HepG2 (cell line): ENCODE measurements around the gene BUD23. TPM values are rescaled to one million over a fixed set of nuclear protein-coding genes. Genes with fewer than 3 reads are reported as not detected.
A peak's percentile ranks its signal among the peaks of the same experiment; 100 is the strongest.

ENCODE experiments used
- CEBPG ChIP-seq: IDR thresholded peaks from 2 replicates; pipeline ENCODE4 v1.6.1; 2016
- EHMT2 ChIP-seq: fragments of 200-600 bp; sonication (generic); IDR thresholded peaks from 2 replicates; pipeline ENCODE4 v1.7.0; 2017; ENCODE audit warnings: antibody characterized with exemption, low read depth, low read length, borderline replicate concordance
- GMEB1 ChIP-seq: sonication (generic); formaldehyde crosslinking; IDR thresholded peaks from 2 replicates; pipeline ENCODE4 v1.5.1; 2020; ENCODE audit warnings: missing genetic modification reagents, mild to moderate bottlenecking, borderline replicate concordance
- GTF2F1 ChIP-seq: fragments of 150-350 bp; IDR thresholded peaks from 2 replicates; pipeline ENCODE4 v1.6.1; 2014; ENCODE audit warnings: low read length
- GTF3A ChIP-seq: sonication (generic); formaldehyde crosslinking; conservative IDR thresholded peaks from 2 replicates; pipeline ENCODE4 v1.4.0; 2020; ENCODE audit warnings: mild to moderate bottlenecking, missing genetic modification reagents
- HDAC6 ChIP-seq: fragments of 200-600 bp; sonication (generic); IDR thresholded peaks from 2 replicates; pipeline ENCODE4 v1.7.0; 2017; ENCODE audit warnings: mild to moderate bottlenecking, antibody characterized with exemption, low read length, low read depth
- ISX ChIP-seq: sonication (generic); formaldehyde crosslinking; conservative IDR thresholded peaks from 2 replicates; pipeline ENCODE4 v1.5.0; 2020; ENCODE audit warnings: missing genetic modification reagents
- JDP2 ChIP-seq: sonication (generic); formaldehyde crosslinking; IDR thresholded peaks from 2 replicates; pipeline ENCODE4 v1.8.1; 2022; ENCODE audit warnings: missing genetic modification reagents, borderline replicate concordance
- MTF1 ChIP-seq: sonication (generic); formaldehyde crosslinking; IDR thresholded peaks from 2 replicates; pipeline ENCODE4 v1.5.0; 2020; ENCODE audit warnings: missing genetic modification reagents
- NFATC3 ChIP-seq: sonication (generic); formaldehyde crosslinking; IDR thresholded peaks from 2 replicates; pipeline ENCODE4 v1.5.1; 2020; ENCODE audit warnings: mild to moderate bottlenecking, missing genetic modification reagents
- PRPF4 ChIP-seq: fragments of 200-400 bp; formaldehyde crosslinking; IDR thresholded peaks from 2 replicates; pipeline ENCODE4 v1.6.1; 2016; ENCODE audit warnings: low read length, low read depth; ENCODE audit not compliant: poor library complexity, severe bottlenecking
- SP4 ChIP-seq: sonication (generic); formaldehyde crosslinking; IDR thresholded peaks from 2 replicates; pipeline ENCODE4 v1.8.1; 2023; ENCODE audit warnings: mild to moderate bottlenecking, missing genetic modification reagents
- WIZ ChIP-seq: sonication (generic); formaldehyde crosslinking; IDR thresholded peaks from 2 replicates; pipeline ENCODE4 v1.5.1; 2020; ENCODE audit warnings: mild to moderate bottlenecking, missing genetic modification reagents
- ZBTB4 ChIP-seq: sonication (generic); formaldehyde crosslinking; IDR thresholded peaks from 2 replicates; pipeline ENCODE4 v1.4.0; 2020; ENCODE audit warnings: missing genetic modification reagents, mild to moderate bottlenecking, borderline replicate concordance
- ZFP36 ChIP-seq: fragments of 150-350 bp; IDR thresholded peaks from 2 replicates; pipeline ENCODE4 v1.6.1; 2018; ENCODE audit warnings: borderline replicate concordance, low read length, low read depth; ENCODE audit not compliant: partially characterized antibody
- ZNF230 ChIP-seq: sonication (generic); formaldehyde crosslinking; IDR thresholded peaks from 2 replicates; pipeline ENCODE4 v1.4.0; 2020; ENCODE audit warnings: mild to moderate bottlenecking, missing genetic modification reagents
- ZNF430 ChIP-seq: sonication (generic); formaldehyde crosslinking; IDR thresholded peaks from 2 replicates; pipeline ENCODE4 v1.9.0; 2021; ENCODE audit warnings: mild to moderate bottlenecking, missing genetic modification reagents
- ZNF672 ChIP-seq: sonication (generic); formaldehyde crosslinking; IDR thresholded peaks from 2 replicates; pipeline ENCODE4 v1.8.1; 2022; ENCODE audit warnings: missing genetic modification reagents
- ZNF746 ChIP-seq: sonication (generic); formaldehyde crosslinking; IDR thresholded peaks from 2 replicates; pipeline ENCODE4 v1.8.0; 2022; ENCODE audit warnings: mild to moderate bottlenecking, missing genetic modification reagents
- polyA plus RNA-seq, 8 experiments: library from polyadenylated mRNA; depleted of rRNA in 3 of 8; stranded (reverse) in 7 of 8; unstranded in 1 of 8; fragments of >200 nt; fragmentation: Illumina TruSeq in 4 of 8; extraction: Trizol in 4 of 8; gene quantifications; 2 replicates each; pipeline versions ENCODE4 v1.2.1 to v1.2.3, GENCODE V29; 2011 to 2016; ENCODE audit warnings: low read depth in 4 of 8, missing spikeins in 1 of 8, mixed read lengths in 1 of 8; ENCODE audit not compliant: insufficient read depth in 1 of 8
- total RNA-seq, 5 experiments: library from RNA; depleted of rRNA; stranded (reverse); fragments of >200 nt; fragmentation: Illumina TruSeq; extraction: Trizol; gene quantifications; 2 replicates each; pipeline ENCODE4 v1.2.3, GENCODE V29; 2016; ENCODE audit warnings: low read depth in 1 of 5
- TF ChIP-seq, protein P1 (sequence below): sonication (generic); formaldehyde crosslinking; IDR thresholded peaks from 2 replicates; pipeline ENCODE4 v1.4.0; 2020; ENCODE audit warnings: missing genetic modification reagents
- TF ChIP-seq, protein P2 (sequence below): sonication (generic); IDR thresholded peaks from 2 replicates; pipeline ENCODE4 v1.6.1; 2016; ENCODE audit warnings: low read depth, borderline replicate concordance
- TF ChIP-seq, protein P3 (sequence below): sonication (generic); formaldehyde crosslinking; IDR thresholded peaks from 2 replicates; pipeline ENCODE4 v1.4.0; 2020; ENCODE audit warnings: mild to moderate bottlenecking, low read depth, missing genetic modification reagents

The BUD23 gene
- total and polyA plus RNA-seq, 2 of the 13 experiments (the other 11 are each of a cell fraction or from before 2014, with no cell fraction given): 47.5 to 54.5 TPM

DNA sequence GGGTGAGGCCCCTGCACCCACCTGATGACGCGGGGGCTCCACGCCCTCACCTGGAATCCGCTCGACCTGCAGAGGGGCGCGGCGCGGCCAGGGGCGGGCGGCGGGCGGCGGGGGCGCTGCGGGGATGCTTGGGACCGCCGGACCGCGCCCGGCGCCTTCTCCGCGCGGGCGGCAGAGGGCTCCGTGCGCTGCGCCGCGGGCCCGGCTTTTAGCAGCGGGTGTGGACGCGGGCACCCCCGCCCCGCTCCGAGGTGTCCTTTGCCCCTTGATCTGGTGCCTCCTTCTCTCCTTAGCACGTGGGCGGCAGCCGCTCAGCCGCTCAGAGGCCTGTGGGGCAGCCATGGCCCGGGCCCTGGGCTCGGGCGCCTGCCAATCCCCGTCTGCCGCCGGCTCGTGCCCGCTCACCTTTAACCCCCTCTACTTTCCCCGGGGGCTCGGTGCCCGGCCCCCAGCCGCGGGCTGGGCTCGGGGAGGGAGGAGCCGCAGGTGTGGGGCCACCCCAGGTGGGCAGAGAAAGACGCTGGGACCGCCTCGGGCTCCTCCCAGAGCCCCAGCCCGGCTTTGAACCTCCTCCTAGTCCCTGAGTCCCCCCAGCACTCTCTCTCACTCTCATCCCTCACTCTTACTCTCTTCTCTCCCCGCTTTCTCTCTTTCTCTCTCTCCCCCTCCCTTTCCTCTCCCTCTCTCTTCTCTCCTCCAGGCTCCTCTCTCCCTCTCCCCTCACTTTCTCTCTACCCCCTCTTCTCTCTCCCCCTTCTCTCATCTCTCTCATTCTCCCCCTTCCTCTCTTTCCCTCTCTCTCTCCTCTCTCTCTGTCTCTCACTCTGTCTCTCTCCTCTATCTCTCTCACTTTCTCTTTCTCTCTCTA, 35.4 kb upstream of the BUD23 start (continued):
- TF ChIP-seq ZNF230 (CRISPR knock-in tag) (0 out of 2 replicates have a peak, but pooled peaks have one; percentile 41), GMEB1 (CRISPR knock-in tag) (no peak), WIZ (no peak), NFATC3 (no peak), SP4 (no peak; the same call in none of the 2 replicates), ZNF746 (CRISPR knock-in tag) (peak; percentile 76; the same call in 1 of the 2 replicates), GTF2F1 (no peak), CEBPG (no peak), PRPF4 (no peak), EHMT2 (no peak), MTF1 (CRISPR knock-in tag) (no peak), GTF3A (no peak), JDP2 (CRISPR knock-in tag) (no peak), ISX (CRISPR knock-in tag) (no peak), HDAC6 (no peak), ZBTB4 (no peak), ZFP36 (no peak), ZNF430 (CRISPR knock-in tag) (peak; percentile 48), ZNF672 (CRISPR knock-in tag) (no peak)
- TF ChIP-seq, protein P1, sequence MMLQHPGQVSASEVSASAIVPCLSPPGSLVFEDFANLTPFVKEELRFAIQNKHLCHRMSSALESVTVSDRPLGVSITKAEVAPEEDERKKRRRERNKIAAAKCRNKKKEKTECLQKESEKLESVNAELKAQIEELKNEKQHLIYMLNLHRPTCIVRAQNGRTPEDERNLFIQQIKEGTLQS (CRISPR knock-in tag): no peak
- TF ChIP-seq, protein P2, sequence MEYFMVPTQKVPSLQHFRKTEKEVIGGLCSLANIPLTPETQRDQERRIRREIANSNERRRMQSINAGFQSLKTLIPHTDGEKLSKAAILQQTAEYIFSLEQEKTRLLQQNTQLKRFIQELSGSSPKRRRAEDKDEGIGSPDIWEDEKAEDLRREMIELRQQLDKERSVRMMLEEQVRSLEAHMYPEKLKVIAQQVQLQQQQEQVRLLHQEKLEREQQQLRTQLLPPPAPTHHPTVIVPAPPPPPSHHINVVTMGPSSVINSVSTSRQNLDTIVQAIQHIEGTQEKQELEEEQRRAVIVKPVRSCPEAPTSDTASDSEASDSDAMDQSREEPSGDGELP: peak; percentile 31; the same call in 1 of the 2 replicates
- TF ChIP-seq, protein P3, sequence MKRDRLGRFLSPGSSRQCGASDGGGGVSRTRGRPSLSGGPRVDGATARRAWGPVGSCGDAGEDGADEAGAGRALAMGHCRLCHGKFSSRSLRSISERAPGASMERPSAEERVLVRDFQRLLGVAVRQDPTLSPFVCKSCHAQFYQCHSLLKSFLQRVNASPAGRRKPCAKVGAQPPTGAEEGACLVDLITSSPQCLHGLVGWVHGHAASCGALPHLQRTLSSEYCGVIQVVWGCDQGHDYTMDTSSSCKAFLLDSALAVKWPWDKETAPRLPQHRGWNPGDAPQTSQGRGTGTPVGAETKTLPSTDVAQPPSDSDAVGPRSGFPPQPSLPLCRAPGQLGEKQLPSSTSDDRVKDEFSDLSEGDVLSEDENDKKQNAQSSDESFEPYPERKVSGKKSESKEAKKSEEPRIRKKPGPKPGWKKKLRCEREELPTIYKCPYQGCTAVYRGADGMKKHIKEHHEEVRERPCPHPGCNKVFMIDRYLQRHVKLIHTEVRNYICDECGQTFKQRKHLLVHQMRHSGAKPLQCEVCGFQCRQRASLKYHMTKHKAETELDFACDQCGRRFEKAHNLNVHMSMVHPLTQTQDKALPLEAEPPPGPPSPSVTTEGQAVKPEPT: 0 out of 2 replicates have a peak, but pooled peaks have one; percentile 39
